ENCODE measurements around the gene CSMD2.

Gene CSMD2

DNA sequence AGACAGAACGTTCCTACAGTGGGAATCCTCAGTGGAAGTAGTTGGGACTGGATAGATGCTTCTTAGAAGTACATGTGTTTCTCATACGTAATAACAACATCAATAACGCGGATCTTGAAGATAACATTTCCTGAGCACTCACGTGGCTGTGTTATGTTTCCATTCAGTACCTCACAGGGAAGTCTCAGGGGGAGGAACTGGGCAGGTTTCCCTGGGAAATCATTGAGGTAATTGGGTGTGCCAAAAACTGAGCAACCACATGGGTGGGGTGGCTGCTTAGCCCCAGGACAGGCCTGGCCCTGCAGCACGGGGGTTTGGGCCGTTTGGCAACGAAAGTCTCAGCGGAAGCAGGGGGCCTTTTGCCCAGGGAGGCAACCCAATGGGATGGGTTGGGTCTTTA lies 558.8 kb downstream of the CSMD2 start:
- no peak for TF ChIP-seq EP300 (IDR thresholded peaks at IDR 0.05; ENCODE audit: borderline replicate concordance)
- TF ChIP-seq YY1 (IDR thresholded peaks at IDR 0.05; ENCODE audit: low read depth) = no peak
- no peak for TF ChIP-seq RAD21 (IDR thresholded peaks at IDR 0.05; ENCODE audit: low read depth)
- TF ChIP-seq NFIC (IDR thresholded peaks at IDR 0.05) = no peak
- TF ChIP-seq TEAD4 (IDR thresholded peaks at IDR 0.05) = no peak
- TF ChIP-seq, protein P1, sequence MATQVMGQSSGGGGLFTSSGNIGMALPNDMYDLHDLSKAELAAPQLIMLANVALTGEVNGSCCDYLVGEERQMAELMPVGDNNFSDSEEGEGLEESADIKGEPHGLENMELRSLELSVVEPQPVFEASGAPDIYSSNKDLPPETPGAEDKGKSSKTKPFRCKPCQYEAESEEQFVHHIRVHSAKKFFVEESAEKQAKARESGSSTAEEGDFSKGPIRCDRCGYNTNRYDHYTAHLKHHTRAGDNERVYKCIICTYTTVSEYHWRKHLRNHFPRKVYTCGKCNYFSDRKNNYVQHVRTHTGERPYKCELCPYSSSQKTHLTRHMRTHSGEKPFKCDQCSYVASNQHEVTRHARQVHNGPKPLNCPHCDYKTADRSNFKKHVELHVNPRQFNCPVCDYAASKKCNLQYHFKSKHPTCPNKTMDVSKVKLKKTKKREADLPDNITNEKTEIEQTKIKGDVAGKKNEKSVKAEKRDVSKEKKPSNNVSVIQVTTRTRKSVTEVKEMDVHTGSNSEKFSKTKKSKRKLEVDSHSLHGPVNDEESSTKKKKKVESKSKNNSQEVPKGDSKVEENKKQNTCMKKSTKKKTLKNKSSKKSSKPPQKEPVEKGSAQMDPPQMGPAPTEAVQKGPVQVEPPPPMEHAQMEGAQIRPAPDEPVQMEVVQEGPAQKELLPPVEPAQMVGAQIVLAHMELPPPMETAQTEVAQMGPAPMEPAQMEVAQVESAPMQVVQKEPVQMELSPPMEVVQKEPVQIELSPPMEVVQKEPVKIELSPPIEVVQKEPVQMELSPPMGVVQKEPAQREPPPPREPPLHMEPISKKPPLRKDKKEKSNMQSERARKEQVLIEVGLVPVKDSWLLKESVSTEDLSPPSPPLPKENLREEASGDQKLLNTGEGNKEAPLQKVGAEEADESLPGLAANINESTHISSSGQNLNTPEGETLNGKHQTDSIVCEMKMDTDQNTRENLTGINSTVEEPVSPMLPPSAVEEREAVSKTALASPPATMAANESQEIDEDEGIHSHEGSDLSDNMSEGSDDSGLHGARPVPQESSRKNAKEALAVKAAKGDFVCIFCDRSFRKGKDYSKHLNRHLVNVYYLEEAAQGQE (IDR thresholded peaks at IDR 0.05; ENCODE audit: low read depth) = no peak
- TF ChIP-seq, protein P2, sequence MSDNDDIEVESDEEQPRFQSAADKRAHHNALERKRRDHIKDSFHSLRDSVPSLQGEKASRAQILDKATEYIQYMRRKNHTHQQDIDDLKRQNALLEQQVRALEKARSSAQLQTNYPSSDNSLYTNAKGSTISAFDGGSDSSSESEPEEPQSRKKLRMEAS (IDR thresholded peaks at IDR 0.05) = no peak
- no peak for TF ChIP-seq TCF12 (IDR thresholded peaks at IDR 0.05; ENCODE audit: low read depth)
- TF ChIP-seq, protein P3, sequence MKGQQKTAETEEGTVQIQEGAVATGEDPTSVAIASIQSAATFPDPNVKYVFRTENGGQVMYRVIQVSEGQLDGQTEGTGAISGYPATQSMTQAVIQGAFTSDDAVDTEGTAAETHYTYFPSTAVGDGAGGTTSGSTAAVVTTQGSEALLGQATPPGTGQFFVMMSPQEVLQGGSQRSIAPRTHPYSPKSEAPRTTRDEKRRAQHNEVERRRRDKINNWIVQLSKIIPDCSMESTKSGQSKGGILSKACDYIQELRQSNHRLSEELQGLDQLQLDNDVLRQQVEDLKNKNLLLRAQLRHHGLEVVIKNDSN (IDR thresholded peaks at IDR 0.05) = no peak
- no peak for TF ChIP-seq ZBTB7A (IDR thresholded peaks at IDR 0.05; ENCODE audit: low read depth)
- TF ChIP-seq CEBPB (IDR thresholded peaks at IDR 0.05) = no peak
- TF ChIP-seq EGR1 (IDR thresholded peaks at IDR 0.05) = no peak
- no peak for TF ChIP-seq TAF1 (IDR thresholded peaks at IDR 0.05; ENCODE audit: low read depth)
- TF ChIP-seq FOXM1 (IDR thresholded peaks at IDR 0.05; ENCODE audit: borderline replicate concordance, low read depth) = no peak
- TF ChIP-seq CREB1 (IDR thresholded peaks at IDR 0.05; ENCODE audit: low read depth) = no peak

DNA sequence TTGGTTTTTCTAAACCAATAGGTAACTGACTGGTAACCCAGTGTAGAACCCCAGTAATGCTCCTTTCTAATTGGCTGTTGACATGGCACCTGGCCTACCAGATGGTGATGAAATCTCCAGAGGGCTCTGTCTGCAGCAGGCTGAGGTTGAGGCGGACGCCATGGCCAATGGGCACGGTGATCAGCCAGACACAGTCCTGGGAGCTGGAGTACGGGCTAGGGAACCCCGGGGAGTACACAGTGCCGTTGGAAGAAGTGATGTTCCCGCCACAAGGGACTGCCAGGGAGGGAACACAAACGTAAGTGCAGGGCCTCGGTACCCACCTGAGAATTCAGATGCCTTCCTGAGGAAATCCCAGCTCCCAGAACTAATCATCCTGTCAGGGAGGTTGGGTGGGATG lies 562.8 kb downstream of the CSMD2 start:
- no peak for TF ChIP-seq FOXM1 (IDR thresholded peaks at IDR 0.05; ENCODE audit: borderline replicate concordance, low read depth)

DNA sequence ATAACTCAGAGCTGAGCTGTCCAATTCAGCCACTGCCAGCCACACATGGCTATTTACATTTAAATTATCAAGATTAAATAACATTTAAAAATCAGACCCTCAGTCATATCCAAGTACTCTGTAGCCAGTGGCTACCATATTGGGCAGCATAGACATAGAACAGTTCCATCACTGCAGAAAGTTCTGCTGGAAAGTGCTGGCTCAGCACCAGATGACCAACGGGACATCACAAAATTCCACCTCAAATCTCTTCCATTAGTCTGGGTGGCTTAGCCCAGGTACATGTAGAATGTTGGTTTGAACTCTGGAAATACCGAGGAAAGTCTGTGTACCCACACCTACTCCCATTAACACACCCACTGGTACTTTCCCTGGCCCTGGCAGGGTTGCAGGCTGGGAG lies 563.3 kb downstream of the CSMD2 start:
- no peak for TF ChIP-seq YY1 (IDR thresholded peaks at IDR 0.05; ENCODE audit: low read depth)
- TF ChIP-seq CEBPB (IDR thresholded peaks at IDR 0.05) = no peak
- no peak for TF ChIP-seq TEAD4 (IDR thresholded peaks at IDR 0.05)
- TF ChIP-seq EP300 (IDR thresholded peaks at IDR 0.05; ENCODE audit: borderline replicate concordance) = no peak
- TF ChIP-seq, protein P3 (IDR thresholded peaks at IDR 0.05) = no peak
- TF ChIP-seq EGR1 (IDR thresholded peaks at IDR 0.05) = no peak
- TF ChIP-seq FOXM1 (IDR thresholded peaks at IDR 0.05; ENCODE audit: borderline replicate concordance, low read depth) = no peak
- TF ChIP-seq TAF1 (IDR thresholded peaks at IDR 0.05; ENCODE audit: low read depth) = no peak
- TF ChIP-seq CREB1 (IDR thresholded peaks at IDR 0.05; ENCODE audit: low read depth) = no peak
- no peak for TF ChIP-seq RAD21 (IDR thresholded peaks at IDR 0.05; ENCODE audit: low read depth)
- no peak for TF ChIP-seq ZBTB7A (IDR thresholded peaks at IDR 0.05; ENCODE audit: low read depth)
- no peak for TF ChIP-seq TCF12 (IDR thresholded peaks at IDR 0.05; ENCODE audit: low read depth)
- TF ChIP-seq, protein P2 (IDR thresholded peaks at IDR 0.05) = no peak
- TF ChIP-seq NFIC (IDR thresholded peaks at IDR 0.05) = no peak
- TF ChIP-seq, protein P1 (IDR thresholded peaks at IDR 0.05; ENCODE audit: low read depth) = no peak

DNA sequence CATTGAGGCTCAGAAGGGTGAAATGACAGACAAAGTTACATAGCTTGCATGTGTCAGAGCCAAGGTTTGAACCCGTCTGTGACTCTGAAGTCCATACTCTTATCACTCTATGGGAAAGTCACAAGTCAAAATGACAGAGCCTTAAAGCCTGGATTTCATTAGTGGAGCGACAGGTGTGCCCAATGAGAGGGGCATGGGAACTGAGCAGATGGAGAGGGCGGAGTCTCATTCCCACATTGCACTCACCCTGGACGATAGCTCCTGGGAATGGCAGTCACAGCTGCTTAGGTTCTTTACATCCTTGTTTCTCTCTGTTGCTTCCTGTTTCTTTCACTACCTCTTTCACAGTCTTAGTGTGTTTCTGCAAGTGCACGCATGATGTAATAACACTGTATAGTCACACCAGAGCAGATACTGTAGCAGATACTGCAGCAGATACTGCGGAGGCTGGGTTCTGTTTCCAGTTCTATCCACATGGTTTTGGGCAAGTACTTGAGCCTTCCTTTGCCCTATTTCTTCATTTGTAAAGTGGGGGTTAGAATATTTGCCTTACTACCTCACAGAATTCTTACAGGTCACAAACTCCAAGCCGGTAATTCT lies 565.4 kb downstream of the CSMD2 start:
- TF ChIP-seq ZBTB7A (IDR thresholded peaks at IDR 0.05; ENCODE audit: low read depth) = no peak
- no peak for TF ChIP-seq EGR1 (IDR thresholded peaks at IDR 0.05)
- TF ChIP-seq YY1 (IDR thresholded peaks at IDR 0.05; ENCODE audit: low read depth) = no peak

DNA sequence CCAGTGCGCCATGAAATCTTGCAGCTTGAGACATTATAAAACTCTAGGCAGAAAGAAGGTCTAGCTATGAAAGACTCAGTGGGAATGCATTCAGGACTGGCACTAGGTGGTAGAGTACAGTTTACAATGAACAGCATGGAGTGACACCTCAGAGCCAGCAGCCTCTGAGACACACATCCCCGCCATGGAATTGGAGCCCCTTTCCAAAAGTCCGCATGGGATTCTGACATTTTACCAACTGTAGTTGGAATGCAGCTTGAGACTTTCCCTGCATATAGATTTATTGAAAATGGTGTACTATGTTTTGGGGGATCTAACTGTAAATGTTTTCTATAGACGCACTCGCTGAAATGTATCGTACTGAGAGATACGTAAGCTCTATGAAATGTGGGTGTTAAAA lies 576.3 kb downstream of the CSMD2 start:
- TF ChIP-seq, protein P1 (IDR thresholded peaks at IDR 0.05; ENCODE audit: low read depth) = no peak
- TF ChIP-seq TAF1 (IDR thresholded peaks at IDR 0.05; ENCODE audit: low read depth) = no peak
- TF ChIP-seq NFIC (IDR thresholded peaks at IDR 0.05) = no peak
- no peak for TF ChIP-seq CREB1 (IDR thresholded peaks at IDR 0.05; ENCODE audit: low read depth)
- no peak for TF ChIP-seq CEBPB (IDR thresholded peaks at IDR 0.05)
- TF ChIP-seq, protein P2 (IDR thresholded peaks at IDR 0.05) = no peak
- TF ChIP-seq FOXM1 (IDR thresholded peaks at IDR 0.05; ENCODE audit: borderline replicate concordance, low read depth) = no peak
- TF ChIP-seq RAD21 (IDR thresholded peaks at IDR 0.05; ENCODE audit: low read depth) = no peak
- TF ChIP-seq TCF12 (IDR thresholded peaks at IDR 0.05; ENCODE audit: low read depth) = no peak
